Kidney epithelial cell (primary cell): ENCODE results near the gene CKM. TPM values are rescaled to one million over a fixed set of nuclear protein-coding genes. Genes with fewer than 3 reads are reported as not detected.

Experiments
- DNase-seq: peaks from one replicate; pipeline ENCODE4 v3.0.0-alpha.2; 2010; ENCODE audit warnings: low read depth
- H3K27me3 ChIP-seq: 2 replicates; pipeline ENCODE4 v1.6.0; 2011; ENCODE audit warnings: low read length; ENCODE audit not compliant: control insufficient read depth, insufficient read depth
- H3K36me3 ChIP-seq: 2 replicates; pipeline ENCODE4 v1.5.1; 2011; ENCODE audit warnings: low read length; ENCODE audit not compliant: control insufficient read depth, insufficient read depth
- H3K4me3 ChIP-seq: 2 replicates; pipeline ENCODE4 v1.5.1; 2011; ENCODE audit warnings: low read depth, mild to moderate bottlenecking, control low read depth, low read length
- CTCF ChIP-seq: IDR thresholded peaks from 2 replicates; pipeline ENCODE4 v1.5.1; 2011; ENCODE audit warnings: mild to moderate bottlenecking, moderate library complexity, low read length, control low read depth, inconsistent platforms; ENCODE audit not compliant: insufficient read depth, poor library complexity, severe bottlenecking
- total RNA-seq: library from RNA; depleted of rRNA; stranded (reverse); fragments of >200 nt; gene quantifications from 2 replicates; pipeline ENCODE4 v1.2.3, GENCODE V29; 2015

CKM gene
- total RNA-seq: not detected in 2 replicates

GRCh38 chr19:45322744-45323281 is at the start of gene CKM:
CKM (minus strand) TSS chr19:45322875; CDS start chr19:45319713, 3,162 bp downstream.
- Histone ChIP-seq H3K4me3 (peak within 1 kb of the TSS; percentile 15), H3K36me3 (no peaks in the 10 kb centered on the region), H3K27me3 (peaks cover 26% of the 10 kb centered on the region)
- no peak for DNase-seq
- no peak for TF ChIP-seq CTCF

- no peak for TF ChIP-seq CTCF
- Histone ChIP-seq H3K4me3 (peak within 1 kb of the TSS; percentile 61), H3K27me3 (no peaks in the 10 kb centered on the region), H3K36me3 (no peaks in the 10 kb centered on the region)
- peak; percentile 70 for DNase-seq
Observed at GRCh38 chr19:45370410-45371204, 47.9 kb upstream of the CKM start, which contains the start of gene ERCC2. ERCC2 (minus strand) TSS chr19:45370573; CDS start chr19:45370540, 33 bp downstream.

- no peak overlapping the region for H3K4me3 ChIP-seq
- peaks cover 1% of the 10 kb centered on the region for H3K36me3 ChIP-seq
- DNase-seq: no peak
- no peak for TF ChIP-seq CTCF
- no peaks in the 10 kb centered on the region for H3K27me3 ChIP-seq
Observed at GRCh38 chr19:45368737-45369340, 46.2 kb upstream of the CKM start.

- Histone ChIP-seq H3K36me3 (peaks cover 1% of the 10 kb centered on the region), H3K27me3 (no peaks in the 10 kb centered on the region), H3K4me3 (no peak overlapping the region)
- TF ChIP-seq CTCF: no peak
- no peak for DNase-seq
Observed at GRCh38 chr19:45368127-45368526, 45.5 kb upstream of the CKM start.

- TF ChIP-seq CTCF: no peak
- H3K4me3 ChIP-seq: no peak overlapping the region
Observed at GRCh38 chr19:45364696-45365095, 42.0 kb upstream of the CKM start.

More at GRCh38 chr19:45364696-45365095, 42.0 kb upstream of the CKM start:
- Histone ChIP-seq H3K36me3 (peaks cover 1% of the 10 kb centered on the region), H3K27me3 (no peaks in the 10 kb centered on the region)
- no peak for DNase-seq
